Measurements from ENCODE around the gene GRPEL2.

- TF ChIP-seq REST (IDR thresholded peaks at IDR 0.05; ENCODE audit: insufficient read depth in 1 of 2, low read depth in 2 of 2, low read length in 2 of 2) (no peak), FOXP2 (optimal IDR thresholded peaks at IDR 0.05; ENCODE audit: borderline replicate concordance, extremely low read depth, extremely low read length, insufficient read depth) (no peak), POLR2AphosphoS5 (IDR thresholded peaks at IDR 0.05; ENCODE audit: low read depth, low read length) (no peak), SIN3A (IDR thresholded peaks at IDR 0.05; ENCODE audit: borderline replicate concordance, insufficient read depth, low read length) (no peak)
Observed at GRCh38 chr5:149298842-149299404, 46.4 kb upstream of the GRPEL2 start.
